ENCODE data around the gene PRM1. TPM values are rescaled to one million over a fixed set of nuclear protein-coding genes. Genes with fewer than 3 reads are reported as not detected.

Gene PRM1
- total and polyA plus RNA-seq, 2 of the 8 experiments (the other 6 are each of a cell fraction or from before 2014, with no cell fraction given): 0.54 to 0.82 TPM

DNA sequence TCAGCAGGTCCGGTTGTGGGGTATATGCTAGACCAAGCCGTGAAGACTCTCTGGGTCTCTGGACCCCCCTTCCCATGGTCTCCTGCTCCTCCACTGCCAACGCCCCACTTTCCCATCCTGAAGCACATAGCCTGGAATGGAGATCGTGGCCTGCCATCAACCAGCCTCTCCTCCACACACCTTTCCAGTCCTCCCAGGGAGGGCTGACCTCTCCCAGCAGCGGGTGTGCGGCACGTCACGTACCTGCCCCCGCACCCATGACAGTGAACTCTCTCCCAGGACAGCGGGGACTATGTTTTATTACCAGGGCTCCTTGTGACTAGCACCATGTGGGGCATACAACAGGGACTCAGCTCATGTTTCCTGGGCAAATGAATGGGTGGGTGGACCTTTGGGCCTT is 9.5 kb downstream of the PRM1 start (continued):
- TF ChIP-seq, protein P1, sequence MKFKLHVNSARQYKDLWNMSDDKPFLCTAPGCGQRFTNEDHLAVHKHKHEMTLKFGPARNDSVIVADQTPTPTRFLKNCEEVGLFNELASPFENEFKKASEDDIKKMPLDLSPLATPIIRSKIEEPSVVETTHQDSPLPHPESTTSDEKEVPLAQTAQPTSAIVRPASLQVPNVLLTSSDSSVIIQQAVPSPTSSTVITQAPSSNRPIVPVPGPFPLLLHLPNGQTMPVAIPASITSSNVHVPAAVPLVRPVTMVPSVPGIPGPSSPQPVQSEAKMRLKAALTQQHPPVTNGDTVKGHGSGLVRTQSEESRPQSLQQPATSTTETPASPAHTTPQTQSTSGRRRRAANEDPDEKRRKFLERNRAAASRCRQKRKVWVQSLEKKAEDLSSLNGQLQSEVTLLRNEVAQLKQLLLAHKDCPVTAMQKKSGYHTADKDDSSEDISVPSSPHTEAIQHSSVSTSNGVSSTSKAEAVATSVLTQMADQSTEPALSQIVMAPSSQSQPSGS (IDR thresholded peaks at IDR 0.05; ENCODE audit: low read length): no peak
- TF ChIP-seq JUND (IDR thresholded peaks at IDR 0.05; ENCODE audit: low read length) (no peak), RNF2 (IDR thresholded peaks at IDR 0.05; ENCODE audit: borderline replicate concordance, low read depth, low read length, missing control alignments, poor library complexity, severe bottlenecking) (no peak)

Data from H1 (cell line).